Stimulated activated CD4-positive, alpha-beta T cell treated with anti-CD3 and anti-CD28 coated beads, Interleukin-2, amount 100 ng/mL, for 24 hours (primary cell): ENCODE measurements around the gene FANCC.

ENCODE experiments used
- DNase-seq, 2 donors: peaks; one replicate each; pipeline ENCODE4 v3.0.0-alpha.2; 2020

The FANCC gene

GRCh38 chr9:95138474-95138873, 179.0 kb downstream of the FANCC start:
- no peak for DNase-seq

- DNase-seq: no peak
Measured at GRCh38 chr9:95137587-95138145, 179.8 kb downstream of the FANCC start.

GRCh38 chr9:95135756-95136155, 181.8 kb downstream of the FANCC start:
- DNase-seq: no peak

GRCh38 chr9:95134457-95134881, 183.0 kb downstream of the FANCC start:
- DNase-seq: no peak

- DNase-seq: no peak
Measured at GRCh38 chr9:95133325-95133705, 184.2 kb downstream of the FANCC start.

- DNase-seq: no peak
Measured at GRCh38 chr9:95132366-95133324, 184.9 kb downstream of the FANCC start.

GRCh38 chr9:95131023-95131943, 186.2 kb downstream of the FANCC start:
- peak; percentile 54 to 58 for DNase-seq

GRCh38 chr9:95130484-95130883, 187.0 kb downstream of the FANCC start:
- DNase-seq: no peak

GRCh38 chr9:95129476-95130291, 187.8 kb downstream of the FANCC start:
- DNase-seq: no peak

- no peak for DNase-seq
Measured at GRCh38 chr9:95128177-95128524, 189.4 kb downstream of the FANCC start.

GRCh38 chr9:95127249-95128176, 190.0 kb downstream of the FANCC start:
- peak; percentile 77 to 81 for DNase-seq

GRCh38 chr9:95126739-95127138, 190.8 kb downstream of the FANCC start:
- no peak for DNase-seq

GRCh38 chr9:95125652-95126051, 191.9 kb downstream of the FANCC start:
- DNase-seq: no peak

- DNase-seq: no peak
Measured at GRCh38 chr9:95124582-95125367, 192.7 kb downstream of the FANCC start.

GRCh38 chr9:95120781-95121370, 196.6 kb downstream of the FANCC start:
- DNase-seq: no peak

- no peak for DNase-seq
Measured at GRCh38 chr9:95118596-95118995, 198.9 kb downstream of the FANCC start.

- no peak for DNase-seq
Measured at GRCh38 chr9:95116808-95117204, 200.7 kb downstream of the FANCC start.

- no peak for DNase-seq
Measured at GRCh38 chr9:95116002-95116807, 201.3 kb downstream of the FANCC start.

- DNase-seq: no peak
Measured at GRCh38 chr9:95115104-95115503, 202.4 kb downstream of the FANCC start.
